LNCaP clone FGC (cell line): Measurements from ENCODE around the gene LPXN.

Source experiments
- DNase-seq: peaks from one replicate; pipeline ENCODE4 v3.0.0-alpha.2; 2011; ENCODE audit warnings: low read depth
- H3K4me3 ChIP-seq: 2 replicates; pipeline ENCODE4 v1.5.1; 2011; ENCODE audit warnings: mild to moderate bottlenecking, low read depth, low read length, control low read depth
- TF ChIP-seq, protein P1 (sequence below): IDR thresholded peaks from 2 replicates; pipeline ENCODE4 v1.5.1; 2012; ENCODE audit warnings: mild to moderate bottlenecking; ENCODE audit not compliant: control insufficient read depth, insufficient read depth; ENCODE audit errors: extremely low read depth

Gene LPXN

DNA sequence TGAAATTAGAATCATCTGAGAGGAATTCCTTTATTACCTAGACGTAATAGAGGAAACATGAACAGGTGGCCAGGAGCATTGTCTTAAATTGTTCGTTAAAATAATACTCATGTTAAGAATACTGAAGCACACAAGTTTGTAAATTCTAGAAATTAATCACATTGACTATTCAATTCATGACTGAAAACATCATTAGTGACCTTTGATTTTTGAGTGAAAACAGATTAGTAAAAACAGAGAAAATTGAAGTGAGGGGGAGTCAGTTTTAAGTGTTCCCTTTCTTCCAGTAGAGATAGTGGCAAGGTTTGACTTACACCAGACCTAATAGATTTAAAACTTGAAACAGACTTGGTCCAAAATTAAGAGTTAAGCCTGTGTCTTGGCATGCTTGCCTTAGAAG, 4.7 kb upstream of the LPXN start:
- H3K4me3 ChIP-seq = peak overlapping the region; percentile 92
- TF ChIP-seq, protein P1, sequence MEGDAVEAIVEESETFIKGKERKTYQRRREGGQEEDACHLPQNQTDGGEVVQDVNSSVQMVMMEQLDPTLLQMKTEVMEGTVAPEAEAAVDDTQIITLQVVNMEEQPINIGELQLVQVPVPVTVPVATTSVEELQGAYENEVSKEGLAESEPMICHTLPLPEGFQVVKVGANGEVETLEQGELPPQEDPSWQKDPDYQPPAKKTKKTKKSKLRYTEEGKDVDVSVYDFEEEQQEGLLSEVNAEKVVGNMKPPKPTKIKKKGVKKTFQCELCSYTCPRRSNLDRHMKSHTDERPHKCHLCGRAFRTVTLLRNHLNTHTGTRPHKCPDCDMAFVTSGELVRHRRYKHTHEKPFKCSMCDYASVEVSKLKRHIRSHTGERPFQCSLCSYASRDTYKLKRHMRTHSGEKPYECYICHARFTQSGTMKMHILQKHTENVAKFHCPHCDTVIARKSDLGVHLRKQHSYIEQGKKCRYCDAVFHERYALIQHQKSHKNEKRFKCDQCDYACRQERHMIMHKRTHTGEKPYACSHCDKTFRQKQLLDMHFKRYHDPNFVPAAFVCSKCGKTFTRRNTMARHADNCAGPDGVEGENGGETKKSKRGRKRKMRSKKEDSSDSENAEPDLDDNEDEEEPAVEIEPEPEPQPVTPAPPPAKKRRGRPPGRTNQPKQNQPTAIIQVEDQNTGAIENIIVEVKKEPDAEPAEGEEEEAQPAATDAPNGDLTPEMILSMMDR = no peak
- no peak for DNase-seq

DNA sequence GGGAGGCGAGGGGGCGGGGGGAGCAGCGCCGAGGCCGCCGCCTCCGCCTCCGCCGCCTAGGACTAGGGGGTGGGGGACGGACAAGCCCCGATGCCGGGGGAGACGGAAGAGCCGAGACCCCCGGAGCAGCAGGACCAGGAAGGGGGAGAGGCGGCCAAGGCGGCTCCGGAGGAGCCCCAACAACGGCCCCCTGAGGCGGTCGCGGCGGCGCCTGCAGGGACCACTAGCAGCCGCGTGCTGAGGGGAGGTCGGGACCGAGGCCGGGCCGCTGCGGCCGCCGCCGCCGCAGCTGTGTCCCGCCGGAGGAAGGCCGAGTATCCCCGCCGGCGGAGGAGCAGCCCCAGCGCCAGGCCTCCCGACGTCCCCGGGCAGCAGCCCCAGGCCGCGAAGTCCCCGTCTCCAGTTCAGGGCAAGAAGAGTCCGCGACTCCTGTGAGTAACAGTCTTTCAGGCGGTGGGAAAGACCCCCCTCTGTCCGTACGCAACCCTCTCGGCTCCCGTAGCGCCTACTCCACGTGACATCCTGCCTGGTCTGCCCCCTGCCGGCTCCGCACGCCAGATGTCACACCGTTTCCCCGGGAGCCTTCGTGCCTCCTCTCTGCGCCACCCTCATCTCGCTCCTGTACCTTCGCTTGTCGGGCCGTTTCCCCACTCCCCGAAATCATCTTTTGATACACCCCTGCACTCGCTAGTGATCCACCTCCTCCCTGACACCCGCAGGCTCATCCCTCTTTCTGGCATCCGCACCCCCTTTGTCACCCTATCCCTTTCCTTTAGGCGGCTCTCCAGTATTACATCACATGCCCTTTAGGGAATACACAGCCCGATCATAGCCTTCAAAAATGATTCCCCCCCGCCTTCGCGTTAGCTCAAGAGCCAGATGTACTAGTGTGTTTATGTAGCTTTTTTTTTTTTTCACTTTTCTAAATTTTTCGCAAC, 3.8 kb upstream of the LPXN start:
- peak; percentile 65 for DNase-seq
- TF ChIP-seq, protein P1 = peak; percentile 91

DNA sequence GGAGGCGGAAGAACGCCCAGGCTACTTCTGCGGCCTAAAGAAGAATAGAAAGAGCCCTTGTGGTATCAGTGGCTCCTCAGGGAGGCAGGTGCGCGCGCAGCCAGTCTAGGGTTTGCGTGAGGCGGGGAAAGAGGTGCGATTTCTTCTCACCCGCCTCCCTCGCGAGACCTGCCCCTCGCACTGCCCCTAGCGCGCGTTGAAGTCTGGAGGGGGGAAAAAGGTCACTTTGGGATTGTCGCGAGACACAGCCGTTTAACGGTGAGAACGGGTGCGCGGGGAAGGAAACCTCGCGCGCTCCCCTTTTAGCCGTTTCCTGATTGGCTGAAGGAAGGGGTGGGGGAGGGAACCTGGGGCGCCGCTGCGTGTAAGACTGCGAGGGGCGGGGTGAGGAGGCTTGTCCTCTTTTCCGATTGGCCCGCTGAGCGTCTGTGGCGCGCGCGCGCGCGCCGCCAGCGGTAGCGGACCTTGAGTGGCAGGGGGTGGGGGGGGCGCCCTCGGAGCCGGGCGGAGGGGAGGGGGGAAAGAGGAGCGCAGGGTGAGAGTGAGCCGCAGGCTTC, 3.1 kb upstream of the LPXN start, which contains the start of gene ZFP91:
TSS of gene ZFP91 (plus strand) at position 429 of the 557 bp plus-strand sequence. CDS start 219 bp downstream, outside the sequence.
- TF ChIP-seq, protein P1 = no peak
- peak; percentile 94 for DNase-seq
- peak within 1 kb of the TSS; percentile 92 for H3K4me3 ChIP-seq

More for the DNA sequence above, 3.8 kb upstream of the LPXN start:
- peak overlapping the region; percentile 92 for H3K4me3 ChIP-seq

DNA sequence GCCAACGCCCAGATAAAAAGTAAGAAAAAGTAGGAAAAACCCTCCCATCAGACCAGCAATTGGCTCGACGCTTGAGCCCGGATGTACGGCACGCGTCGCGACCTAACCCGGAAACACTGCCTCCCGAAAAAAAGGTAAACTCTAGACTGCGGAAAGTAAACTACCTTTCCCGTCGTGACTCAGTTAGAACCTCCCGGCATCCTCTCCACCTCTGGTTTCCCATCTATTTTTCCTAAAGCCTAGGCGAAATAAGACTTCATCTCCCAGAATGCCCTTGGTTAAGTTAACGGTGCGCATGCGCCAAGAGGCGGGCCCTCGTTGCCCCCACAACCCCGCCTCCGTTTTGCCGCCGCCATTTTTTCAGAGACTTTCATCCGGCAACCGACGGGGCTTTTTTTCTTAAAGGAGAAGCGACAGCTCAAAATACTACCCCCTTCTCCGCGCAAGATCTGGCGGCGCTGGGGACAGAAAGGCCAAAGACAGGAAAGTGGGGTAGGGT, 2.5 kb upstream of the LPXN start:
- peak overlapping the region; percentile 92 for H3K4me3 ChIP-seq
- peak; percentile 98 for DNase-seq
- TF ChIP-seq, protein P1 = no peak

DNA sequence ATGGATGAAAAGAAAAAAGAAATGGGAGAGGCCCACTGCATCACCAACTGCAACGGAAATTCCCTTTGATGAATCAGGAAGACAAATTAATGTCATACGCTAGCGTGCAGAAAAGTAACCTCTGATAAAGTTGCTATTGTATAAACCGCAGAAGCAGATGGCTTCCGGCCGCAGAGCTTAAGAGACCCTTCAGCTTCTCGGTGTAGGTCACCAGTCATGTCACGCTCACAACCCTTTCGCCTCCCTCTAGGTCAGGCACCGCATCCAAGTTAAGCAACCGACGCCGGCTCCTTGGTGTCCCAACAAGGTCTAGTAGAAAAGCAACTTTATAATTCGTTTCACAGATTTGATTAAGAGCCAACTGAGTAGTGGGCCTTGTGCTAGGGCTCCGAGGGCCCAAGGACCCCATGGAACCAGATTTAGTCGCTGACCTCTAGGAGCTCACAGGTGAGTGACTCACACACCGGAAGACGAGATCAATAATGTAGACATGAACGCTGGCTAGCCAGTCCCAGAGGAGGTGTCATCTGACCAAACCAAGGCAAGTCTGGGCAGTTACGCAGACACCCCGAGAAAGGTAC, 2.0 kb upstream of the LPXN start:
- DNase-seq = no peak
- TF ChIP-seq, protein P1 = no peak
- H3K4me3 ChIP-seq = peak overlapping the region; percentile 92

DNA sequence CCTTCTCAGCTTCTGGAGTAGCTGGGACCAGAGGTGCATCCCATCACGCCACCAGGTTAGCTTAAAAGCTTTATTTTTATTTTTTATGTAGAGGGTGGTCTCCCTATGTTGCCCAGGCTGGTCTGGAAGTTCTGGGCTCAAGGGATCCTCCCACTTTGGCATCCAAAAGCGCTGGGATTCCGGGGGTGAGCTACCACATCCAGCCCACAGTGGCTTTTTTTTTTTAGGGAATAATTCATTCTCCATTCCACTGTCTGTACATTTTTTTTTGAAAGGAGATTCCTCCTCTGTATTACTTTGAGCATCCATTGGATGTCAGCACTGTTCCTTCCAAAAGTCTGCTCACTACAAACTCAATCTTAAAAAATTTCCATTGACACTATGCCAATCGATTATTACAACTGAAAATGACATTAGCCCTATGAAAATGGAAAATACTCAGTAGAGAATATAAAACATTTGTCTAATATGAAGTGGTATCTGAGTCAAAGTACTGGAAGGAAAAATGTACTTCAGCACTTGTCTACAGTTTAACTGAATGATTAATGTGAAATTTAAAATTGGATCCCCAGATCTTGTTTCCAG, 1.3 kb upstream of the LPXN start:
- TF ChIP-seq, protein P1 = peak; percentile 52
- peak overlapping the region; percentile 92 for H3K4me3 ChIP-seq
- no peak for DNase-seq
